OCI-LY7 (cell line): Measurements from ENCODE around the gene C5orf52. TPM values are rescaled to one million over a fixed set of nuclear protein-coding genes. Genes with fewer than 3 reads are reported as not detected.

Source experiments
- total RNA-seq, 2 experiments: library from RNA; depleted of rRNA in 1 of 2; stranded (reverse); fragments of >200 nt in 1 of 2; shearing (Covaris generic) in 1 of 2; gene quantifications; 2 replicates each; pipeline ENCODE4 v1.2.3, GENCODE V29; 2014 to 2022

C5orf52 gene
- total RNA-seq, 2 experiments from 2014 or later = not detected

Other genes with a start within 250 kb of the C5orf52 start
- not detected in 2 replicates for gene NIPAL4, start 211.3 kb upstream of the C5orf52 start, total RNA-seq (2014; rRNA removed; shearing (Covaris generic))
- not detected in 2 replicates for gene NIPAL4, start 211.3 kb upstream of the C5orf52 start, total RNA-seq (2022)
- 19.0 and 24.2 TPM in 2 replicates for gene ADAM19, start 95.8 kb upstream of the C5orf52 start, total RNA-seq (2014; rRNA removed; shearing (Covaris generic))
- 78.3 and 103 TPM in 2 replicates for gene ADAM19, start 95.8 kb upstream of the C5orf52 start, total RNA-seq (2022)
- 0.16 TPM in 1 of 2 replicates, not detected in the other for gene SOX30, start 19.1 kb upstream of the C5orf52 start, total RNA-seq (2014; rRNA removed; shearing (Covaris generic))
- gene SOX30, start 19.1 kb upstream of the C5orf52 start, total RNA-seq (2022) = 0.13 and 0.29 TPM in 2 replicates
- gene THG1L, start 59.9 kb downstream of the C5orf52 start, total RNA-seq (2014; rRNA removed; shearing (Covaris generic)) = 20.7 and 30.5 TPM in 2 replicates
- 18.5 and 21.0 TPM in 2 replicates for gene THG1L, start 59.9 kb downstream of the C5orf52 start, total RNA-seq (2022)
- 7.5 and 8.8 TPM in 2 replicates for gene LSM11, start 72.2 kb downstream of the C5orf52 start, total RNA-seq (2014; rRNA removed; shearing (Covaris generic))
- 10.1 and 10.9 TPM in 2 replicates for gene LSM11, start 72.2 kb downstream of the C5orf52 start, total RNA-seq (2022)
- 86.1 and 107 TPM in 2 replicates for gene CLINT1, start 187.6 kb downstream of the C5orf52 start, total RNA-seq (2014; rRNA removed; shearing (Covaris generic))
- 120 and 135 TPM in 2 replicates for gene CLINT1, start 187.6 kb downstream of the C5orf52 start, total RNA-seq (2022)